Effector memory CD8-positive, alpha-beta T cell (primary cell): ENCODE data around the gene DENND6A.
"Not testable (repeated sequence)": the region's sequence is repeated elsewhere in the genome, so short reads cannot be mapped to it uniquely, and the experiment has no call there.

ENCODE experiments used
- ATAC-seq: fragments of 150-1000 bp; cut with Tn5 transposase; replicated peaks from 2 replicates; pipeline ENCODE4 v1.10.0; 2021; ENCODE audit warnings: mild to moderate bottlenecking, moderate library complexity
- DNase-seq, 3 experiments: peaks; one replicate each; pipeline ENCODE4 v3.0.0; 2021
- H3K27ac Mint-ChIP-seq, 2 donors: one replicate each; pipeline ENCODE4 v1.8.0; 2022; ENCODE audit warnings: mild to moderate bottlenecking in 2 of 2, mixed read lengths in 2 of 2, moderate library complexity in 2 of 2
- H3K27me3 Mint-ChIP-seq, 2 donors: one replicate each; pipeline ENCODE4 v1.8.0; 2022; ENCODE audit warnings: mixed read lengths in 2 of 2
- H3K36me3 Mint-ChIP-seq: one replicate; pipeline ENCODE4 v1.8.0; 2022; ENCODE audit warnings: mild to moderate bottlenecking, moderate library complexity, mixed read lengths; ENCODE audit not compliant: insufficient read depth
- H3K4me1 Mint-ChIP-seq, 2 donors: one replicate each; pipeline ENCODE4 v1.8.0; 2022; ENCODE audit warnings: low read depth in 2 of 2, mixed read lengths in 2 of 2
- H3K4me3 Mint-ChIP-seq, 2 donors: one replicate each; pipeline ENCODE4 v1.8.0; 2022; ENCODE audit warnings: mild to moderate bottlenecking in 2 of 2, mixed read lengths in 2 of 2, moderate library complexity in 2 of 2
- H3K9me3 Mint-ChIP-seq, 2 donors: one replicate each; pipeline ENCODE4 v1.8.0; 2022; ENCODE audit warnings: mixed read lengths in 2 of 2

DENND6A gene

DNA sequence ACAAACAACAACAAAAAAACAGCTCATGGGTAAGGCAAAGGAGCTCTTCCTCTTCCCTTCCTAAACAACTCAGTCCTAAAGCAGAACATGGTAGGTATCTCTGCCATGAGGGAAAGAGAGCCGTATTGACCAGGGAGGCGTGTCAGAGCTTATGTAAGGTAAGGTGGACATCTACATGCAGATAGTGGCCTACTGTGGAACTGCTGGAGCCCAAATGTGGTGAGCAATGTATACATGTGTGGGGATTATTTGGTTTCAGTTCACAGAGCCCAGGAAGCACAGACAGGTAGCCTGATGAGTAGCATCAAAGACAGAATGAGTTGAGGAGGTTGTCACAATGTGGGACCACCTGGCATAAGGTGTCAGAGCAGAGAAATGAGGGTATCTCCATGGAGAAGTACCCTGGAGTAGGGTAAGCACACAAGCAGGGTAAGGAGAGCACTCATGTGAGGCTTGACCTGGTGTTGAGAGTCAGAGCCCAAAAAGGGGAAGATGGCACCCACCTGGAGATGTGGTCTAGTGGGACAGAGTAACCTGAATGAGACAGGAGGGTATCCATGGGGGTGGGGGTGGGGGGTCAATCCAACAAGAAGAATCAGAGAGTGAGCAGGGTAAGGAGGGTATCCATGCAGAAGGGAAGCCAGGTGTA, 45.5 kb downstream of the DENND6A start:
- peaks cover 39% of the 10 kb centered on the region for H3K36me3 Mint-ChIP-seq
- peaks cover 7 to 28% of the 10 kb centered on the region in 2 donors for H3K4me1 Mint-ChIP-seq
- no peak for ATAC-seq
- H3K9me3 Mint-ChIP-seq, result no peaks in the 10 kb centered on the region
- no peaks in the 10 kb centered on the region for H3K27me3 Mint-ChIP-seq
- DNase-seq, result no peak
- no peak overlapping the region for H3K4me3 Mint-ChIP-seq
- peak overlapping the region; percentile 30 to 66 for H3K27ac Mint-ChIP-seq

DNA sequence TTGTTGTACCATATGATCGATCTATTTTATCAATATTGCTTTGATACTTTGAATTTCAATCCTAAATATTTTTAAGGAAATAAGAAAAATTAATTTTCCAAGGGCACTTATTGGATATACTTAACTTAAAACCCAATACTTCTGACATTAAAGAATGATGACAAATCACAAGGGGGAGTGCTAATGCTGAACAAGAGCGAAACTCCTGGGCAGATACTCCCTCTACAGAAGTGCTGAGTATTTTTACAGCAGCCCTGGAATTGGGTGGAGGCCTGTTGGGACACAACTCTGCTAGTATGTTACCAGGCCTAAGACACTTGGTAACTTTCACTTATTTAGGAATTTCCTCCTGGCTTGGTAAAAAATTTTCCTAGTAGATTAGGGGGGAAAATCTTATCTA, 46.2 kb downstream of the DENND6A start:
- H3K4me3 Mint-ChIP-seq, result no peak overlapping the region
- ATAC-seq, result peak; percentile 42
- H3K27me3 Mint-ChIP-seq, result no peaks in the 10 kb centered on the region

GRCh38 chr3:57644740-57645139, 48.1 kb downstream of the DENND6A start:
- Mint-ChIP-seq H3K27ac (no peak overlapping the region), H3K36me3 (peaks cover 55% of the 10 kb centered on the region), H3K27me3 (no peaks in the 10 kb centered on the region), H3K4me3 (no peak overlapping the region), H3K4me1 (peaks cover 7 to 23% of the 10 kb centered on the region in 2 donors), H3K9me3 (no peaks in the 10 kb centered on the region)
- no peak for ATAC-seq
- DNase-seq, result no peak

More for the DNA sequence above, 46.2 kb downstream of the DENND6A start:
- H3K9me3 Mint-ChIP-seq, result no peaks in the 10 kb centered on the region
- H3K36me3 Mint-ChIP-seq, result peaks cover 46% of the 10 kb centered on the region
- peak overlapping the region; percentile 30 to 66 for H3K27ac Mint-ChIP-seq
- peaks cover 7 to 28% of the 10 kb centered on the region in 2 donors for H3K4me1 Mint-ChIP-seq
- DNase-seq, result no peak

DNA sequence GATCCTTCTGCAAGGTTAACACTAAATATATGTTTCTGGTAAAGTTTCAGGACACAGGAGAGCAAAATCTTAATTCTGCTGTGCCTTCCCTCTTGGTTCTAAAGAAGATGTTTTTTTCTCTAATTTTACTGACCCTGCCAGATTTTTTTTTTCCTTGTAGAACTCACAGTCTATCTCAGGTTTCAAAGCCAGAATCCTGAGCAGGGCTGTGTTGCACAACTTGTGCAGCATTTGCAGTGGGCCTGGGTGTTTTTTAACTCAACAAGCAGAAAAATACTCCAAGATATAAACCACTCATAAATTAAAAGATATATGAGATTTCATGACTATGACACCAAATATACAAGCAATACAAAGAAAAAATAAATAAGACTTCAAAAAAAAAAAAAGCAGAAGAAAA, 55.5 kb downstream of the DENND6A start:
- Mint-ChIP-seq H3K9me3 (no peaks in the 10 kb centered on the region), H3K36me3 (peaks cover 88% of the 10 kb centered on the region), H3K4me3 (no peak overlapping the region), H3K4me1 (no peaks in the 10 kb centered on the region), H3K27ac (peak overlapping the region; percentile 15 to 22), H3K27me3 (no peaks in the 10 kb centered on the region)
- DNase-seq (no peak), ATAC-seq (no peak)

GRCh38 chr3:57634259-57634658, 58.6 kb downstream of the DENND6A start:
- H3K9me3 Mint-ChIP-seq, H3K4me1 Mint-ChIP-seq, H3K27me3 Mint-ChIP-seq, ATAC-seq, DNase-seq, H3K4me3 Mint-ChIP-seq: not testable (repeated sequence)
- H3K27ac Mint-ChIP-seq, result peak overlapping the region in 1 of 2 donors; percentile 52
- H3K36me3 Mint-ChIP-seq, result peaks cover 87% of the 10 kb centered on the region

DNA sequence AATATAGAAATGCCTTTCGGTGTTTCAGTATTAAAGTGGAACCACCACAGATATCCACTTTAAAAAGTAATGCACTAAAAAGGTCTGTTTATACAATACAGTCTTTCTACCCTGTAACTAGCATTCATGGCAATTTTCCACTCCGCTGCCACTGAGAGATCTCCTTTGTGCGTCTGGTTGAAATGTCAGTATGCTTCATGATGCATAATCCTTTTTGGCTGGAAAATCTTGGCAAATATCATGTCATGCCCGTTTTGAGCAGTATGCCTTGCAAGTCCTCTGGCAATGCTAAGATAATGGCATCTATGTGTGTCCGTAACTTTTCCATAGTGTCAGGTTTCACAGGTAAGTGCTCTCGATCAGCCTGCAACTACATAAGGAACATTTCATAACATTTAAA, 64.9 kb downstream of the DENND6A start:
- peaks cover 80% of the 10 kb centered on the region for H3K36me3 Mint-ChIP-seq
- H3K27me3 Mint-ChIP-seq, result no peaks in the 10 kb centered on the region
- no peaks in the 10 kb centered on the region for H3K4me1 Mint-ChIP-seq
- H3K9me3 Mint-ChIP-seq, result no peaks in the 10 kb centered on the region
- H3K27ac Mint-ChIP-seq, result no peak overlapping the region
- DNase-seq (no peak), ATAC-seq (no peak)
- H3K4me3 Mint-ChIP-seq, result no peak overlapping the region

DNA sequence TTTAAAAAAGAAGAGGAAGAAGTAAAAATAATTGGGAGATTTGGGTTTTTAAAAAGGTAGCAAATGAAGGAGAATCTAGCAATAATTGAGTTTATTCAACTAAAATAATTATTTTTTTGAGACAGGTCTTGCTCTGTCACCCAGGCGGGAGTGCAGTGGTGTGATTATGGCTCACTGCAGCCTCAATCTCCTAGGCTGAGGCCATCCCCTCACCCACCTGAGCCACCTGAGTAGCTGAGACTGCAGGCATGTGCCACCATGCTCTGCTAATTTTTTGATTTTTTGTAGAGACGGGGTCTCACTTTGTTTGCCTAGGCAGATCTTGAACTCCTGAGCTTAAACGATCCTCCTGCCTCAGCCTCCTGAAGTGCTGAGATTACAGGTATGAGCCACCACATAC, 68.1 kb downstream of the DENND6A start:
- Mint-ChIP-seq H3K4me3 (no peak overlapping the region), H3K9me3 (no peaks in the 10 kb centered on the region), H3K36me3 (peaks cover 58% of the 10 kb centered on the region), H3K4me1 (peaks cover 0 to 2% of the 10 kb centered on the region in 2 donors), H3K27ac (peak overlapping the region in 1 of 2 donors; percentile 57), H3K27me3 (no peaks in the 10 kb centered on the region)
- DNase-seq (no peak), ATAC-seq (no peak)

DNA sequence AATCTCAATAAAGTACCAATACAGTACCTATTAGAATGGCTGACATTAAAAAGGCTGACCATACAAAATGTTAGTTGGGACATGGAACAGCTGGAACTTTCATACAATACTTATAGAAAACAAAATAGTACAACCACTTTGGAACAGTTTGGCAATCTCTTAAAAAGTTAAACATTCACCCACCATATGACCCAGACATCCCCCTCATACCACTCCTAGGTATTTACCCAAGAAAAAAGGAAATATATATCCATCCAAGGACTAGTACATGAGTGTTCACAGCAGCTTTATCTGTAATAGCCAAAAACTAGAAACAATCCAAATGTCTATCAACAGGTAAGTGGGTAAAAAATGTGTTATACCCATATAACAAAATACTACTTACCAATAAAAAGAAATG, 70.5 kb downstream of the DENND6A start:
- peak overlapping the region; percentile 30 to 70 for H3K27ac Mint-ChIP-seq
- H3K36me3 Mint-ChIP-seq, result peaks cover 34% of the 10 kb centered on the region
- H3K4me3 Mint-ChIP-seq, result no peak overlapping the region

DNA sequence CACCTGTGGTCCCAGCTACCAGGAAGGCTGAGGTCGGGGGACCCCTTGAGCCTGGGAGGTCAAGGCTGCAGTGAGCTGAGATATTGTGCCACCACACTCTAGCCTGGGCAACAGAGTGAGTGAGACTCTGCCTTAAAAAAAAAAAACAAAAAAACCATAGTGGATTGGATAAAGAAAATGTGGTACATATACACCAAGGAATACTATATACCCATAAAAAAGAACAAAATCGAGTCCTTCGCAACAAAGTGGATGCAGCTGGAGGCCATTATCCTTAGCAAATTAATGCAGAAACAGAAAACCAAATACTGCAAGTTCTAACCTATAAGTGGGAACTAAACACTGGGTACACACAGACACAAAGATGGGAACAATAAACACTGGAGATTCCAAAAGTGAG, 75.1 kb downstream of the DENND6A start:
- H3K36me3 Mint-ChIP-seq, result peaks cover 3% of the 10 kb centered on the region
- ATAC-seq, result no peak
- H3K9me3 Mint-ChIP-seq, result no peaks in the 10 kb centered on the region
- H3K4me3 Mint-ChIP-seq, result no peak overlapping the region
- no peaks in the 10 kb centered on the region for H3K27me3 Mint-ChIP-seq
- H3K27ac Mint-ChIP-seq, result peak overlapping the region in 1 of 2 donors; percentile 15
- peaks cover 0 to 2% of the 10 kb centered on the region in 2 donors for H3K4me1 Mint-ChIP-seq
- no peak for DNase-seq

More for the DNA sequence above, 70.5 kb downstream of the DENND6A start:
- no peak for ATAC-seq
- Mint-ChIP-seq H3K27me3 (no peaks in the 10 kb centered on the region), H3K9me3 (no peaks in the 10 kb centered on the region), H3K4me1 (peaks cover 0 to 2% of the 10 kb centered on the region in 2 donors)
- DNase-seq, result no peak

- no peaks in the 10 kb centered on the region for H3K27me3 Mint-ChIP-seq
- DNase-seq (no peak), ATAC-seq (no peak)
- H3K9me3 Mint-ChIP-seq, result no peaks in the 10 kb centered on the region
- H3K4me1 Mint-ChIP-seq, result peaks cover 2 to 3% of the 10 kb centered on the region in 2 donors
- peak overlapping the region in 1 of 2 donors; percentile 66 for H3K27ac Mint-ChIP-seq
- no peak overlapping the region for H3K4me3 Mint-ChIP-seq
- no peaks in the 10 kb centered on the region for H3K36me3 Mint-ChIP-seq
Measured at GRCh38 chr3:57616233-57616632, 76.6 kb downstream of the DENND6A start.

DNA sequence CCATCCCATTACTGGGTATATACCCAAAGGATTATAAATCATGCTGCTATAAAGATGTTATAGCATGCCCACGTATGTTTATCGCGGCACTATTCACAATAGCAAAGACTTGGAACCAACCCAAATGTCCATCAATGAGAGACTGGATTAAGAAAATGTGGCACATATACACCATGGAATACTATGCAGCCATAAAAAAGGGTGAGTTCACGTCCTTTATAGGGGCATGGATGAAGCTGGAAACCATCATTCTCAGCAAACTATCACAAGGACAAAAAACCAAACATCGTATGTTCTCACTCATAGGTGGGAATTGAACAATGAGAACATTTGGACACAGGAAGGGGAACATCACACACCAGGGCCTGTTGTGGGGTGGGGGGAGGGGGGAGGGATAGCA, 81.0 kb downstream of the DENND6A start:
- not testable (repeated sequence) for H3K9me3 Mint-ChIP-seq, H3K27ac Mint-ChIP-seq, H3K36me3 Mint-ChIP-seq, H3K27me3 Mint-ChIP-seq, H3K4me3 Mint-ChIP-seq, H3K4me1 Mint-ChIP-seq, DNase-seq, ATAC-seq

GRCh38 chr3:57605683-57606082, 87.2 kb downstream of the DENND6A start:
- Mint-ChIP-seq H3K4me1 (no peaks in the 10 kb centered on the region), H3K27ac (no peak overlapping the region), H3K27me3 (no peaks in the 10 kb centered on the region), H3K4me3 (no peak overlapping the region), H3K36me3 (peaks cover 5% of the 10 kb centered on the region), H3K9me3 (peaks cover 0 to 7% of the 10 kb centered on the region in 2 donors)
- DNase-seq, result no peak
- no peak for ATAC-seq

DNA sequence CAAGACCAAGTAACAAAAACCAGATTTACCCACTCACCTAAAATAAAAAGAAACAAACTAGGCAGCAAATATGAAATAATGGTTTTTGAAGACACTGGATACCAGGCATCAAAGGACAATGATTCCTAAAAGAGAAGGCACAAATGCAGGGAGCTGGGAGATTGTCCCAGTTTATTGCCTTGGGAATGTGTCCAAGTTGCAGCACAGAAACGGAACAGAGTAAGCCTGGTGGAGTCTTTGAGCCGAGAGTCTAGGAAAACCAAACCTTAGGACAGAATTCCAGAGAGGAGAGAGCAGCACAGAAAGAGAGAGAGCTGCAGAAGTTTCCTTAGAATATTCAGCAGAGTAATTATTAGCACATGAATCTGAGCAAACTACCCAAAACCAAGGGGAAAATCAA, 87.9 kb downstream of the DENND6A start:
- Mint-ChIP-seq H3K27me3 (no peaks in the 10 kb centered on the region), H3K27ac (peak overlapping the region; percentile 46), H3K4me3 (no peak overlapping the region), H3K36me3 (peaks cover 5% of the 10 kb centered on the region), H3K4me1 (no peaks in the 10 kb centered on the region), H3K9me3 (peaks cover 0 to 5% of the 10 kb centered on the region in 2 donors)
- ATAC-seq (no peak), DNase-seq (no peak)

GRCh38 chr3:57600195-57600594, 92.7 kb downstream of the DENND6A start:
- DNase-seq (no peak), ATAC-seq (no peak)
- no peaks in the 10 kb centered on the region for H3K9me3 Mint-ChIP-seq
- no peak overlapping the region for H3K4me3 Mint-ChIP-seq
- no peaks in the 10 kb centered on the region for H3K27me3 Mint-ChIP-seq
- H3K4me1 Mint-ChIP-seq, result peaks cover 26 to 37% of the 10 kb centered on the region in 2 donors
- H3K36me3 Mint-ChIP-seq, result peaks cover 36% of the 10 kb centered on the region
- H3K27ac Mint-ChIP-seq, result peak overlapping the region; percentile 65 to 100
